ENCODE data around the gene IGF2. TPM values are rescaled to one million over a fixed set of nuclear protein-coding genes. Genes with fewer than 3 reads are reported as not detected.

The IGF2 gene
- total RNA-seq, 1 donor from 2014 or later, result 8.8 TPM

DNA sequence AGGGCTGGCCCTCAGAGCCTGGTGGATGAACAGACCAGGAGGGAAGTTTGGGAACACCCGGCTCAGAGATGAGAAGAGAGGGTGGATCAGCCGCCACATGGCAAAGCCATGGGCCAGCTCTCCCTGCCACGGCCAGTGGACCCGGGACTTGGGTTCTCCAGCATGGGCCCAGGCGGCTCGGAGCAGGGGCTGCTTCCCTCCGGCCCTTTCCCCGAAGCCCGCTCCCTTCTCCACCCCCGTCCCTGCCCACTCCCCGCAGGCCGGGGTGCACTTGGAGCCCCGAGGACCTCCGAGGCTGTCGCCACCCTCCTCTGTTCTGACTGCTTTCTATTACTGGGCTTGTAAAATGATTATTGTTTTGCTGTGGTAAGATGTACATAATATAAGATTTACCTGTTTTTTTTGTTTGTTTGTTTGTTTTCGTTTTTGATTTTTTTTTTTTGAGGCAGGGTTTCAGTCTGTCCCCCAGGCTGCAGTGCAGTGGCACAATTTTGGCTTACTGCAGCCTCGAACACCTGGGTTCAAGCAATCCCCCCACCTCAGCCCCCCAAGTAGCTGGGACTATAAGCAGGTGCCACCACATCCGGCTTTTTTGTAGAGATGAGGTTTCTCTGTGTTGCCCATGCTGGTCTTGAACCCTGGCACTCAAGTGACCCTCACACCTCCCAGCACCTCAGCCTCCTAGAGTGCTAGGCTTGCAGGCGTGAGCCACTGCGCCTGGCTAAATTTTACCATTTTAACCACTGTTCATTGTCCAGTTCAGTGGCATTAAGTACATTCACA lies 43.7 kb upstream of the IGF2 start:
- H3K27me3 ChIP-seq, result peaks cover 37% of the 10 kb centered on the region
- no peaks in the 10 kb centered on the region for H3K36me3 ChIP-seq
- no peaks in the 10 kb centered on the region for H3K9me3 ChIP-seq
- ATAC-seq (no peak), DNase-seq (no peak)
- no peak overlapping the region for H3K27ac ChIP-seq
- H3K4me3 ChIP-seq, result no peak overlapping the region
- H3K4me1 ChIP-seq, result no peaks in the 10 kb centered on the region
- TF ChIP-seq, protein P1, sequence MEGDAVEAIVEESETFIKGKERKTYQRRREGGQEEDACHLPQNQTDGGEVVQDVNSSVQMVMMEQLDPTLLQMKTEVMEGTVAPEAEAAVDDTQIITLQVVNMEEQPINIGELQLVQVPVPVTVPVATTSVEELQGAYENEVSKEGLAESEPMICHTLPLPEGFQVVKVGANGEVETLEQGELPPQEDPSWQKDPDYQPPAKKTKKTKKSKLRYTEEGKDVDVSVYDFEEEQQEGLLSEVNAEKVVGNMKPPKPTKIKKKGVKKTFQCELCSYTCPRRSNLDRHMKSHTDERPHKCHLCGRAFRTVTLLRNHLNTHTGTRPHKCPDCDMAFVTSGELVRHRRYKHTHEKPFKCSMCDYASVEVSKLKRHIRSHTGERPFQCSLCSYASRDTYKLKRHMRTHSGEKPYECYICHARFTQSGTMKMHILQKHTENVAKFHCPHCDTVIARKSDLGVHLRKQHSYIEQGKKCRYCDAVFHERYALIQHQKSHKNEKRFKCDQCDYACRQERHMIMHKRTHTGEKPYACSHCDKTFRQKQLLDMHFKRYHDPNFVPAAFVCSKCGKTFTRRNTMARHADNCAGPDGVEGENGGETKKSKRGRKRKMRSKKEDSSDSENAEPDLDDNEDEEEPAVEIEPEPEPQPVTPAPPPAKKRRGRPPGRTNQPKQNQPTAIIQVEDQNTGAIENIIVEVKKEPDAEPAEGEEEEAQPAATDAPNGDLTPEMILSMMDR (IDR thresholded peaks at IDR 0.05), result no peak
- intact Hi-C loops (cut with DNase I), result no loop called here

DNA sequence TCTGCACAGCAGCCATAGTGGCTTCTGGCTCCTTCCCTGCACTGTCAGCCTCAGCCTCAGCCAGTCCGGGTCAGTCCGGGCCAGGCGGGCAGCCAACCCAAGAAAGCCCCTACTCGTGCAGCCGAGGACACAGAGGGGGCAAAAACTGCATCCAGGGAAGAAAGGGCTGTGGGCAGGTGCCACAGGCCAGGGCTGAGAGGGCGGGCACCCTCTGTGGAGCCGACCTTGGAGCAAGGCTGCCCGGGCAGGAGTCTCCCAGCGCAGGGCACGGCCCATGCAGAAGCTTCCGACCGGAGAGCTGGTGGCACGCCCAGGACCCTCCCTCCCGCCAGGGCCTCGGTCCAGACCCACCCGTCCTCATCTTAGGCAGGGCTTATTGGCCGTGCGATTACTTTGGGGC lies 42.9 kb upstream of the IGF2 start:
- no peak for DNase-seq
- intact Hi-C loops (cut with DNase I), result no loop called here
- H3K9me3 ChIP-seq, result no peaks in the 10 kb centered on the region
- H3K4me3 ChIP-seq, result no peak overlapping the region
- H3K27me3 ChIP-seq, result peaks cover 37% of the 10 kb centered on the region
- H3K4me1 ChIP-seq, result no peaks in the 10 kb centered on the region
- no peak overlapping the region for H3K27ac ChIP-seq
- H3K36me3 ChIP-seq, result no peaks in the 10 kb centered on the region
- ATAC-seq, result no peak
- TF ChIP-seq, protein P1 (IDR thresholded peaks at IDR 0.05), result no peak

DNA sequence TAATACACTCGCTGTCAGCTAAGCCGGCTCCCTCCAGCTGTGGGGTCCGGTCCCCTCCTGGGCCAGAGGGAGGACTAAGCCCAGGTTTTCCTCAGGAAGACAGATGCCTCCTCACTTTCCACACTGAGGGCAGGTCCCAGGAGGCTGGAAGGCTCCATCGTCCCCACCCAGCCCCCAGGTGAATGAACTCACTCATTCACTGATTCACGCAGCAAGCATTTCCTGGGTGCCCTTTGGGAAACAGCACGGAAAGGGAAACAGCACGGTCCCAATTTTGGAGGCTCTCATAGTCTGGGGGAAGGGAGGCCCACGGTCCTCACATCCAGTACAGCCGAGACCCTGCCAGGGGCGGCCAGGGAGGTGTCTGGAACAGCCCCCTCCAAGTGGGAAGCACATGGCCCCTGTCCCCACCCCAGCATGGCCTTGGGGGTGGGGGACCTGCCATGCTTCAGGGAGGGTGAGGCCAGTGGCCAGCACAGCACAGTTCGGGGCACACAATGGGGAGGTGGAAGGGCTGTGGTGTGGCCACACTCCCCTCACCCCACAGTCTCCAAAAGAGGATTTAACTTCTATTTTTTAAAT lies 41.7 kb upstream of the IGF2 start:
- DNase-seq (no peak), ATAC-seq (no peak)
- intact Hi-C loops (cut with DNase I), result no loop called here
- no peaks in the 10 kb centered on the region for H3K9me3 ChIP-seq
- no peak overlapping the region for H3K27ac ChIP-seq
- no peaks in the 10 kb centered on the region for H3K4me1 ChIP-seq
- peaks cover 30% of the 10 kb centered on the region for H3K27me3 ChIP-seq
- no peaks in the 10 kb centered on the region for H3K36me3 ChIP-seq
- H3K4me3 ChIP-seq, result no peak overlapping the region
- TF ChIP-seq, protein P1 (IDR thresholded peaks at IDR 0.05), result no peak

DNA sequence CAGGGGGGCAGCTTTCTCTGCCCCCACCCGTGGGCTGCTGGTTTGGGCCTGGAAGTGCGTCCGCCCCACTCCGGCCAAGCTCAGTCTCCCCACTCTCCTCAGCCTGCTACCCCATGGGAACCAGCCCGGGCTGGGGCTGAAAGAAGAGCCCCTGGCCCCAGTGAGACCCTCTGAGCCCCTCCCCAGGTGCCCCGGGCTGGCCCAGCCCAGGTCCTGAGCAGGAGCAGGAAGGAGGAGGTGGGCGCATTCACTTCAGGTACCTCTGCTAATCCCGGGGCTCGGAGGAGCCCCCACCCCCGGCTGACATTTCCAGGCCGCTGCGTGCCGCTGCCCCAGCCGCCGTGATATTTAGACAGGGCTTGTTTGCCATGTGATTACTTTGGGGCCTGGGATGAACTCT lies 41.2 kb upstream of the IGF2 start:
- Histone ChIP-seq H3K27ac (no peak overlapping the region), H3K4me1 (no peaks in the 10 kb centered on the region), H3K9me3 (no peaks in the 10 kb centered on the region), H3K27me3 (peaks cover 25% of the 10 kb centered on the region), H3K4me3 (no peak overlapping the region), H3K36me3 (no peaks in the 10 kb centered on the region)
- no peak for DNase-seq
- intact Hi-C loops (cut with DNase I), result no loop called here
- ATAC-seq, result no peak
- TF ChIP-seq, protein P1 (IDR thresholded peaks at IDR 0.05), result no peak

DNA sequence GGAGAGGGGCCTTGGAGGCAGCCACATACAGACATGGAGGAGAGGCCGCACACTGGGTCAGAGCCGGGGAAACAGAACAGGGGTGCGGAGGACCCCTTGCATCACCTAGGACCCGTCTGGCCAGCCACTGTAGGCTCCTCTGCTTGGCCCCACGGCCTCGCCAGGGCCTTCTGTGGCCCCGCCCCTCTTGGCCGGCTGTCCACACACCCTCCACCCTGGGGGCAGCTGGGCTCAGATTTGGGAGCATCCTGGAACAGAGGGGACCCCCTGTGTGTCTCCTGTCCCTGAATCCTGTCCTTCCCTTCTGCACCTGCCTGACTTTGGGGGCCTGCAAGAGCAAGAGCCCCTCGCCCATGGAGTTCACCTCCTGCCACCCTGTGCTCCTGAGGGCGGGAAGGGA lies 40.3 kb upstream of the IGF2 start:
- no peaks in the 10 kb centered on the region for H3K36me3 ChIP-seq
- peaks cover 22% of the 10 kb centered on the region for H3K27me3 ChIP-seq
- H3K4me3 ChIP-seq, result no peak overlapping the region
- ATAC-seq, result no peak
- H3K9me3 ChIP-seq, result no peaks in the 10 kb centered on the region
- no peak overlapping the region for H3K27ac ChIP-seq
- no peak for DNase-seq
- H3K4me1 ChIP-seq, result no peaks in the 10 kb centered on the region
- intact Hi-C loops (cut with DNase I), result no loop called here
- TF ChIP-seq, protein P1 (IDR thresholded peaks at IDR 0.05), result no peak
